HepG2 (cell line): ENCODE data around the gene CPEB3. TPM values are rescaled to one million over a fixed set of nuclear protein-coding genes. Genes with fewer than 3 reads are reported as not detected.

Source experiments
- AGO2 ChIP-seq: fragments of 200-400 bp; formaldehyde crosslinking; optimal IDR thresholded peaks from 2 replicates; pipeline ENCODE3; 2017; ENCODE audit warnings: mild to moderate bottlenecking, low read depth, low read length, moderate library complexity
- NFKBIZ ChIP-seq: IDR thresholded peaks from 2 replicates; pipeline ENCODE4 v1.6.1; 2018; ENCODE audit warnings: missing genetic modification reagents, missing compliant biosample characterization
- ONECUT2 ChIP-seq: sonication (generic); formaldehyde crosslinking; IDR thresholded peaks from 2 replicates; pipeline ENCODE4 v1.4.0; 2020; ENCODE audit warnings: missing genetic modification reagents
- ZNF468 ChIP-seq: sonication (generic); formaldehyde crosslinking; IDR thresholded peaks from 2 replicates; pipeline ENCODE4 v1.8.0; 2022; ENCODE audit warnings: mild to moderate bottlenecking, moderate library complexity, missing genetic modification reagents
- ZNF709 ChIP-seq: sonication (generic); formaldehyde crosslinking; IDR thresholded peaks from 2 replicates; pipeline ENCODE4 v1.5.0; 2020; ENCODE audit warnings: mild to moderate bottlenecking, missing genetic modification reagents
- polyA plus RNA-seq, 8 experiments: library from polyadenylated mRNA; depleted of rRNA in 3 of 8; stranded (reverse) in 7 of 8; unstranded in 1 of 8; fragments of >200 nt; fragmentation: Illumina TruSeq in 4 of 8; extraction: Trizol in 4 of 8; gene quantifications; 2 replicates each; pipeline versions ENCODE4 v1.2.1 to v1.2.3, GENCODE V29; 2011 to 2016; ENCODE audit warnings: low read depth in 4 of 8, missing spikeins in 1 of 8, mixed read lengths in 1 of 8; ENCODE audit not compliant: insufficient read depth in 1 of 8
- total RNA-seq, 5 experiments: library from RNA; depleted of rRNA; stranded (reverse); fragments of >200 nt; fragmentation: Illumina TruSeq; extraction: Trizol; gene quantifications; 2 replicates each; pipeline ENCODE4 v1.2.3, GENCODE V29; 2016; ENCODE audit warnings: low read depth in 1 of 5
- TF ChIP-seq, protein P1 (sequence below): sonication (generic); formaldehyde crosslinking; IDR thresholded peaks from 2 replicates; pipeline ENCODE4 v1.5.0; 2020; ENCODE audit warnings: missing genetic modification reagents, mild to moderate bottlenecking, borderline replicate concordance
- TF ChIP-seq, protein P2 (sequence below): sonication (generic); formaldehyde crosslinking; IDR thresholded peaks from 2 replicates; pipeline ENCODE4 v1.4.0; 2020; ENCODE audit warnings: mild to moderate bottlenecking, missing genetic modification reagents
- TF ChIP-seq, protein P3 (sequence below): sonication (generic); formaldehyde crosslinking; IDR thresholded peaks from 2 replicates; pipeline ENCODE4 v1.4.0; 2020; ENCODE audit warnings: missing genetic modification reagents

CPEB3 gene
- total and polyA plus RNA-seq, 2 of the 13 experiments (the other 11 are each of a cell fraction or from before 2014, with no cell fraction given): 0.66 to 0.70 TPM

DNA sequence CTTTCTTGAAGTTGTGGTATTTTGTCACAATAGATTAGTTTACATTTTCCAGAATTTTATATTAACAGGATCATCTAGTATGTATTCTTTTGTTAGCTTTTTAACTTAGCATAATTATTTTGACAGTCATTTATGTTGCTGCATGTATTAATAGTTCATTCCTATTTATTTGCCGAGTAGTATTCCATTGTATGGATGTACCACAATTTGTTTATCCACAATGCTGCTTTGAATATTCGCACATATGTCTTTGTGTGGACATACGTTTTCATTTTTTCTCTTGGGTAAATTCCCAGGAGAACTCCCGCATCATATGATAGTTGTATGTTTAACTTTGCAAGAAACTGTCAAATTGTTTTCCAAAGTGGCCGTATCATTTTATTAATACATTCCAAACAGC is 115.7 kb downstream of the CPEB3 start (continued):
- TF ChIP-seq, protein P1, sequence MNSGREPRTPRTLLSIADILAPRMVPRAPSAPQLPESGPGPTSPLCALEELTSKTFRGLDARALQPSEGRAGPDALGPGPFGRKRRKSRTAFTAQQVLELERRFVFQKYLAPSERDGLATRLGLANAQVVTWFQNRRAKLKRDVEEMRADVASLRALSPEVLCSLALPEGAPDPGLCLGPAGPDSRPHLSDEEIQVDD (CRISPR knock-in tag): no peak
- TF ChIP-seq ZNF709 (CRISPR knock-in tag) (no peak), ZNF468 (CRISPR knock-in tag) (no peak), AGO2 (no peak), ONECUT2 (CRISPR knock-in tag) (no peak), NFKBIZ (no peak)
- TF ChIP-seq, protein P2, sequence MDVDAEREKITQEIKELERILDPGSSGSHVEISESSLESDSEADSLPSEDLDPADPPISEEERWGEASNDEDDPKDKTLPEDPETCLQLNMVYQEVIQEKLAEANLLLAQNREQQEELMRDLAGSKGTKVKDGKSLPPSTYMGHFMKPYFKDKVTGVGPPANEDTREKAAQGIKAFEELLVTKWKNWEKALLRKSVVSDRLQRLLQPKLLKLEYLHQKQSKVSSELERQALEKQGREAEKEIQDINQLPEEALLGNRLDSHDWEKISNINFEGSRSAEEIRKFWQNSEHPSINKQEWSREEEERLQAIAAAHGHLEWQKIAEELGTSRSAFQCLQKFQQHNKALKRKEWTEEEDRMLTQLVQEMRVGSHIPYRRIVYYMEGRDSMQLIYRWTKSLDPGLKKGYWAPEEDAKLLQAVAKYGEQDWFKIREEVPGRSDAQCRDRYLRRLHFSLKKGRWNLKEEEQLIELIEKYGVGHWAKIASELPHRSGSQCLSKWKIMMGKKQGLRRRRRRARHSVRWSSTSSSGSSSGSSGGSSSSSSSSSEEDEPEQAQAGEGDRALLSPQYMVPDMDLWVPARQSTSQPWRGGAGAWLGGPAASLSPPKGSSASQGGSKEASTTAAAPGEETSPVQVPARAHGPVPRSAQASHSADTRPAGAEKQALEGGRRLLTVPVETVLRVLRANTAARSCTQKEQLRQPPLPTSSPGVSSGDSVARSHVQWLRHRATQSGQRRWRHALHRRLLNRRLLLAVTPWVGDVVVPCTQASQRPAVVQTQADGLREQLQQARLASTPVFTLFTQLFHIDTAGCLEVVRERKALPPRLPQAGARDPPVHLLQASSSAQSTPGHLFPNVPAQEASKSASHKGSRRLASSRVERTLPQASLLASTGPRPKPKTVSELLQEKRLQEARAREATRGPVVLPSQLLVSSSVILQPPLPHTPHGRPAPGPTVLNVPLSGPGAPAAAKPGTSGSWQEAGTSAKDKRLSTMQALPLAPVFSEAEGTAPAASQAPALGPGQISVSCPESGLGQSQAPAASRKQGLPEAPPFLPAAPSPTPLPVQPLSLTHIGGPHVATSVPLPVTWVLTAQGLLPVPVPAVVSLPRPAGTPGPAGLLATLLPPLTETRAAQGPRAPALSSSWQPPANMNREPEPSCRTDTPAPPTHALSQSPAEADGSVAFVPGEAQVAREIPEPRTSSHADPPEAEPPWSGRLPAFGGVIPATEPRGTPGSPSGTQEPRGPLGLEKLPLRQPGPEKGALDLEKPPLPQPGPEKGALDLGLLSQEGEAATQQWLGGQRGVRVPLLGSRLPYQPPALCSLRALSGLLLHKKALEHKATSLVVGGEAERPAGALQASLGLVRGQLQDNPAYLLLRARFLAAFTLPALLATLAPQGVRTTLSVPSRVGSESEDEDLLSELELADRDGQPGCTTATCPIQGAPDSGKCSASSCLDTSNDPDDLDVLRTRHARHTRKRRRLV: no peak
- TF ChIP-seq, protein P3, sequence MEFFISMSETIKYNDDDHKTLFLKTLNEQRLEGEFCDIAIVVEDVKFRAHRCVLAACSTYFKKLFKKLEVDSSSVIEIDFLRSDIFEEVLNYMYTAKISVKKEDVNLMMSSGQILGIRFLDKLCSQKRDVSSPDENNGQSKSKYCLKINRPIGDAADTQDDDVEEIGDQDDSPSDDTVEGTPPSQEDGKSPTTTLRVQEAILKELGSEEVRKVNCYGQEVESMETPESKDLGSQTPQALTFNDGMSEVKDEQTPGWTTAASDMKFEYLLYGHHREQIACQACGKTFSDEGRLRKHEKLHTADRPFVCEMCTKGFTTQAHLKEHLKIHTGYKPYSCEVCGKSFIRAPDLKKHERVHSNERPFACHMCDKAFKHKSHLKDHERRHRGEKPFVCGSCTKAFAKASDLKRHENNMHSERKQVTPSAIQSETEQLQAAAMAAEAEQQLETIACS (CRISPR knock-in tag): no peak
- TF ChIP-seq, all 625 proteins: peak for 0
